Measurements from ENCODE around the gene TRABD2A. TPM values are rescaled to one million over a fixed set of nuclear protein-coding genes. Genes with fewer than 3 reads are reported as not detected.

TRABD2A gene
- total RNA-seq, 1 donor from 2014 or later = not detected

- Mint-ChIP-seq H3K27me3 (ENCODE audit: unreplicated experiment) (no peaks in the 10 kb centered on the region), H3K27ac (ENCODE audit: unreplicated experiment) (no peak overlapping the region), H3K4me3 (ENCODE audit: unreplicated experiment) (no peak overlapping the region), H3K36me3 (ENCODE audit: unreplicated experiment) (peaks cover 4% of the 10 kb centered on the region), H3K4me1 (ENCODE audit: low read depth, unreplicated experiment) (no peaks in the 10 kb centered on the region), H3K9me3 (ENCODE audit: unreplicated experiment) (no peaks in the 10 kb centered on the region)
- DNase-seq = no peak
- TF ChIP-seq CTCF (IDR thresholded peaks at IDR 0.05; ENCODE audit: partially characterized antibody, unreplicated experiment) = no peak
These were observed 87.9 kb downstream of the TRABD2A start for GRCh38 chr2:84792856-84793522.

GRCh38 chr2:84788498-84788897 is 92.4 kb downstream of the TRABD2A start:
- Mint-ChIP-seq H3K9me3 (ENCODE audit: unreplicated experiment) (no peaks in the 10 kb centered on the region), H3K4me1 (ENCODE audit: low read depth, unreplicated experiment) (no peaks in the 10 kb centered on the region), H3K27ac (ENCODE audit: unreplicated experiment) (no peak overlapping the region), H3K27me3 (ENCODE audit: unreplicated experiment) (no peaks in the 10 kb centered on the region), H3K4me3 (ENCODE audit: unreplicated experiment) (no peak overlapping the region), H3K36me3 (ENCODE audit: unreplicated experiment) (peaks cover 4% of the 10 kb centered on the region)
- no peak for TF ChIP-seq CTCF (IDR thresholded peaks at IDR 0.05; ENCODE audit: partially characterized antibody, unreplicated experiment)
- DNase-seq = no peak

- Mint-ChIP-seq H3K4me1 (ENCODE audit: low read depth, unreplicated experiment) (no peaks in the 10 kb centered on the region), H3K9me3 (ENCODE audit: unreplicated experiment) (no peaks in the 10 kb centered on the region)
These were observed 92.9 kb downstream of the TRABD2A start for GRCh38 chr2:84788027-84788426.

GRCh38 chr2:84786601-84787000 is 94.3 kb downstream of the TRABD2A start:
- Mint-ChIP-seq H3K4me1 (ENCODE audit: low read depth, unreplicated experiment) (no peaks in the 10 kb centered on the region), H3K27ac (ENCODE audit: unreplicated experiment) (no peak overlapping the region), H3K4me3 (ENCODE audit: unreplicated experiment) (no peak overlapping the region), H3K27me3 (ENCODE audit: unreplicated experiment) (no peaks in the 10 kb centered on the region), H3K9me3 (ENCODE audit: unreplicated experiment) (no peaks in the 10 kb centered on the region), H3K36me3 (ENCODE audit: unreplicated experiment) (no peaks in the 10 kb centered on the region)
- TF ChIP-seq CTCF (IDR thresholded peaks at IDR 0.05; ENCODE audit: partially characterized antibody, unreplicated experiment) = no peak
- no peak for DNase-seq

More at GRCh38 chr2:84788027-84788426, 92.9 kb downstream of the TRABD2A start:
- Mint-ChIP-seq H3K27me3 (ENCODE audit: unreplicated experiment) (no peaks in the 10 kb centered on the region), H3K27ac (ENCODE audit: unreplicated experiment) (no peak overlapping the region), H3K4me3 (ENCODE audit: unreplicated experiment) (no peak overlapping the region), H3K36me3 (ENCODE audit: unreplicated experiment) (no peaks in the 10 kb centered on the region)
- no peak for DNase-seq
- TF ChIP-seq CTCF (IDR thresholded peaks at IDR 0.05; ENCODE audit: partially characterized antibody, unreplicated experiment) = no peak

GRCh38 chr2:84785950-84786349 is 94.9 kb downstream of the TRABD2A start:
- Mint-ChIP-seq H3K27me3 (ENCODE audit: unreplicated experiment) (no peaks in the 10 kb centered on the region), H3K4me1 (ENCODE audit: low read depth, unreplicated experiment) (no peaks in the 10 kb centered on the region), H3K27ac (ENCODE audit: unreplicated experiment) (no peak overlapping the region), H3K36me3 (ENCODE audit: unreplicated experiment) (no peaks in the 10 kb centered on the region), H3K9me3 (ENCODE audit: unreplicated experiment) (no peaks in the 10 kb centered on the region), H3K4me3 (ENCODE audit: unreplicated experiment) (no peak overlapping the region)
- TF ChIP-seq CTCF (IDR thresholded peaks at IDR 0.05; ENCODE audit: partially characterized antibody, unreplicated experiment) = no peak
- DNase-seq = no peak
